ENCODE data around the gene LYRM4.

DNA sequence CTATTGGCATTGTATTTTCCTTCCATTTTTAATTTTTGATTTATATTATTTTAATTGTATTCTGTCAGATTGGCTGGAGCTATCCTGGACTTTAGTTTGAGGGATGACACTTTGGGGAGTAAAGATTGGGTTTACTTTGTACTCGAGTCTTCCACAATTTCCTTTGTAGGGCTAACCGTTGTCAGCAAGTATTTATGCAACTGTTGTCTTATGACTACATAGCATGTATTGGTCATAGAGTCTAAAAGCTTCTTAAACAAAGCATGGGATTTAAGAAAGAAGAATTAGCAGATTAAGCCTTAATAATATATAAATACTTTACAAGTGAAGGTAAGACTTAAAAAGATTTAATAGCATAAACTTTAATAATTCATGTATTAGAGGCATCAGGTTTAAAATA, 20.2 kb upstream of the LYRM4 start:
- no peak for TF ChIP-seq RAD21 (conservative IDR thresholded peaks at IDR 0.05)
- TF ChIP-seq, protein P1, sequence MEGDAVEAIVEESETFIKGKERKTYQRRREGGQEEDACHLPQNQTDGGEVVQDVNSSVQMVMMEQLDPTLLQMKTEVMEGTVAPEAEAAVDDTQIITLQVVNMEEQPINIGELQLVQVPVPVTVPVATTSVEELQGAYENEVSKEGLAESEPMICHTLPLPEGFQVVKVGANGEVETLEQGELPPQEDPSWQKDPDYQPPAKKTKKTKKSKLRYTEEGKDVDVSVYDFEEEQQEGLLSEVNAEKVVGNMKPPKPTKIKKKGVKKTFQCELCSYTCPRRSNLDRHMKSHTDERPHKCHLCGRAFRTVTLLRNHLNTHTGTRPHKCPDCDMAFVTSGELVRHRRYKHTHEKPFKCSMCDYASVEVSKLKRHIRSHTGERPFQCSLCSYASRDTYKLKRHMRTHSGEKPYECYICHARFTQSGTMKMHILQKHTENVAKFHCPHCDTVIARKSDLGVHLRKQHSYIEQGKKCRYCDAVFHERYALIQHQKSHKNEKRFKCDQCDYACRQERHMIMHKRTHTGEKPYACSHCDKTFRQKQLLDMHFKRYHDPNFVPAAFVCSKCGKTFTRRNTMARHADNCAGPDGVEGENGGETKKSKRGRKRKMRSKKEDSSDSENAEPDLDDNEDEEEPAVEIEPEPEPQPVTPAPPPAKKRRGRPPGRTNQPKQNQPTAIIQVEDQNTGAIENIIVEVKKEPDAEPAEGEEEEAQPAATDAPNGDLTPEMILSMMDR (IDR thresholded peaks at IDR 0.05; ENCODE audit: poor library complexity, severe bottlenecking), result no peak

Data from neural cell (in vitro differentiated cells).